Left lung (tissue), 10 donors: ENCODE data around the gene BPHL. TPM values are rescaled to one million over a fixed set of nuclear protein-coding genes. Genes with fewer than 3 reads are reported as not detected.
A peak's percentile ranks its signal among the peaks of the same experiment; 100 is the strongest.

ENCODE experiments used
- ATAC-seq: fragments of 200-7000 bp; cut with Tn5 transposase; one replicate; pipeline ENCODE4 v1.9.1; 2020; ENCODE audit warnings: moderate library complexity
- DNase-seq, 4 donors: peaks; one replicate each; pipeline ENCODE4 v3.0.0-alpha.2; 2013 to 2020
- H3K27ac ChIP-seq, 2 donors: fragments of 200-600 bp; sonication (generic) in 1 of 2; one replicate each; pipeline versions ENCODE4 v1.5.0 to v1.8.0; 2020 to 2021
- H3K27me3 ChIP-seq, 2 donors: fragments of 200-600 bp; sonication (generic) in 1 of 2; one replicate each; pipeline versions ENCODE4 v1.5.0 to v1.8.0; 2020 to 2021
- H3K36me3 ChIP-seq, 2 donors: fragments of 200-600 bp; sonication (generic) in 1 of 2; one replicate each; pipeline versions ENCODE4 v1.5.0 to v1.8.0; 2020 to 2021
- H3K4me1 ChIP-seq, 2 donors: fragments of 200-600 bp; one replicate each; pipeline ENCODE4 v1.8.0; 2021
- H3K4me3 ChIP-seq, 2 donors: fragments of 200-600 bp; sonication (generic) in 1 of 2; one replicate each; pipeline versions ENCODE4 v1.5.0 to v1.8.0; 2020 to 2021; ENCODE audit warnings: mild to moderate bottlenecking in 1 of 2
- H3K9me3 ChIP-seq, 2 donors: fragments of 200-600 bp; sonication (generic) in 1 of 2; one replicate each; pipeline versions ENCODE4 v1.5.0 to v1.8.0; 2020 to 2021
- CTCF ChIP-seq, 2 donors: fragments of 200-600 bp; sonication (generic) in 1 of 2; IDR thresholded peaks; one replicate each; pipeline versions ENCODE4 v1.5.0 to v1.8.0; 2021; ENCODE audit warnings: antibody characterized with exemption in 2 of 2
- intact Hi-C, 2 donors: fragments of 100-400 bp; cut with DNase I; formaldehyde crosslinking; loops; one replicate each; pipeline versions ENCODE4 v1.11.2 to v1.14.2; 2022
- polyA plus RNA-seq, 6 donors: library from polyadenylated mRNA; unstranded; fragments of 120-200 nt; gene quantifications; one replicate each; pipeline ENCODE4 v1.2.1, GENCODE V29; 2013; ENCODE audit not compliant: insufficient read length in 6 of 6
- total RNA-seq, 2 donors: library from RNA; stranded (reverse); fragmentation: NEBNext Ultra II Directional; extraction: Animal tissue kit (Norgen Biotek cat#: 25700); gene quantifications; one replicate each; pipeline ENCODE4 v1.2.1, GENCODE V29; 2021
- donor health status: DM: no; HTN: yes; CAD: no.
- donor health status: DM: no; HTN: no; CAD: no.

Gene BPHL
- total and polyA plus RNA-seq, 8 donors = 13.1 to 47.9 (median 41.1) TPM

GRCh38 chr6:3117912-3118352 lies 579 bp upstream of the BPHL start:
- Histone ChIP-seq H3K4me1 (peaks cover 0 to 17% of the 10 kb centered on the region in 2 donors), H3K27ac (peak overlapping the region; percentile 84 to 90), H3K36me3 (peaks cover 6 to 26% of the 10 kb centered on the region in 2 donors), H3K4me3 (peak overlapping the region; percentile 85 to 92), H3K9me3 (no peaks in the 10 kb centered on the region), H3K27me3 (no peaks in the 10 kb centered on the region)
- DNase-seq (no peak), ATAC-seq (no peak)
- no peak for TF ChIP-seq CTCF (IDR thresholded peaks at IDR 0.05)
- intact Hi-C loops = no loop called here

- H3K4me1 ChIP-seq = peaks cover 0 to 17% of the 10 kb centered on the region in 2 donors
- no peak for TF ChIP-seq CTCF (IDR thresholded peaks at IDR 0.05)
- H3K27ac ChIP-seq = peak overlapping the region; percentile 84 to 90
- no peaks in the 10 kb centered on the region for H3K27me3 ChIP-seq
- no peaks in the 10 kb centered on the region for H3K9me3 ChIP-seq
- H3K36me3 ChIP-seq = peaks cover 3 to 13% of the 10 kb centered on the region in 2 donors
- intact Hi-C loops = no loop called here
- ATAC-seq (peak; percentile 24), DNase-seq (no peak)
- peak overlapping the region; percentile 85 to 92 for H3K4me3 ChIP-seq
Observed at GRCh38 chr6:3119040-3119723, 671 bp downstream of the BPHL start.

GRCh38 chr6:3120765-3121089 lies 2.2 kb downstream of the BPHL start:
- no peak for DNase-seq
- no peak for ATAC-seq
- Histone ChIP-seq H3K9me3 (no peaks in the 10 kb centered on the region), H3K4me1 (peaks cover 0 to 17% of the 10 kb centered on the region in 2 donors), H3K27me3 (no peaks in the 10 kb centered on the region), H3K36me3 (no peaks in the 10 kb centered on the region), H3K27ac (no peak overlapping the region), H3K4me3 (no peak overlapping the region)
- no peak for TF ChIP-seq CTCF (IDR thresholded peaks at IDR 0.05)
- intact Hi-C loops = no loop called here

GRCh38 chr6:3122823-3123182 lies 4.3 kb downstream of the BPHL start:
- Histone ChIP-seq H3K4me1 (peaks cover 0 to 18% of the 10 kb centered on the region in 2 donors), H3K27me3 (no peaks in the 10 kb centered on the region), H3K9me3 (no peaks in the 10 kb centered on the region), H3K27ac (no peak overlapping the region), H3K4me3 (no peak overlapping the region), H3K36me3 (no peaks in the 10 kb centered on the region)
- intact Hi-C loops = no loop called here
- DNase-seq (no peak), ATAC-seq (no peak)
- TF ChIP-seq CTCF (IDR thresholded peaks at IDR 0.05) = no peak

GRCh38 chr6:3124667-3125066 lies 6.2 kb downstream of the BPHL start:
- no peak for DNase-seq
- intact Hi-C loops = no loop called here
- ATAC-seq = no peak
- no peak overlapping the region for H3K27ac ChIP-seq
- no peak overlapping the region for H3K4me3 ChIP-seq
- H3K4me1 ChIP-seq = peaks cover 0 to 8% of the 10 kb centered on the region in 2 donors
- H3K9me3 ChIP-seq = no peaks in the 10 kb centered on the region
- no peaks in the 10 kb centered on the region for H3K27me3 ChIP-seq
- TF ChIP-seq CTCF (IDR thresholded peaks at IDR 0.05) = no peak
- H3K36me3 ChIP-seq = peaks cover 0 to 3% of the 10 kb centered on the region in 2 donors
